NT2/D1 (cell line): ENCODE measurements around the gene EPHA6.

Source experiments
- SUZ12 ChIP-seq: IDR thresholded peaks from 2 replicates; pipeline ENCODE4 v1.6.1; 2011; ENCODE audit not compliant: insufficient read length, insufficient read depth; ENCODE audit errors: extremely low read depth
- YY1 ChIP-seq: IDR thresholded peaks from 2 replicates; pipeline ENCODE4 v1.6.1; 2011; ENCODE audit not compliant: insufficient read length, insufficient read depth
- ZNF274 ChIP-seq: IDR thresholded peaks from 2 replicates; pipeline ENCODE4 v1.6.1; 2011; ENCODE audit warnings: mild to moderate bottlenecking, low read depth, low read length

GRCh38 chr3:97269202-97269601, 454.8 kb downstream of the EPHA6 start:
- TF ChIP-seq SUZ12 (no peak), ZNF274 (no peak), YY1 (no peak)
